Thoracic aorta (tissue), 2 donors: Measurements from ENCODE around the gene DNAJB1. TPM values are rescaled to one million over a fixed set of nuclear protein-coding genes. Genes with fewer than 3 reads are reported as not detected.
"Not testable (repeated sequence)": the region's sequence is repeated elsewhere in the genome, so short reads cannot be mapped to it uniquely, and the experiment has no call there.

Experiments
- ATAC-seq: fragments of 150-250 bp; one replicate; pipeline ENCODE4 v1.8.0; 2017; ENCODE audit warnings: low read depth; ENCODE audit not compliant: insufficient number of reproducible peaks, low FRiP score
- DNase-seq: peaks from one replicate; pipeline ENCODE4 v3.0.0-alpha.2; 2020; ENCODE audit warnings: low spot score
- H3K27ac ChIP-seq, 2 donors: fragments of 200-600 bp; sonication (generic); 1 replicate in 1 of 2; 2 replicates in 1 of 2; pipeline ENCODE4 v1.5.1; 2016; ENCODE audit warnings: mild to moderate bottlenecking in 2 of 2, moderate library complexity in 2 of 2
- H3K27me3 ChIP-seq: fragments of 200-600 bp; sonication (generic); replicated peaks from 2 replicates; pipeline ENCODE4 v1.6.0; 2016; ENCODE audit warnings: mild to moderate bottlenecking; ENCODE audit not compliant: insufficient read depth
- H3K36me3 ChIP-seq: fragments of 200-600 bp; sonication (generic); one replicate; pipeline ENCODE4 v1.5.1; 2016
- H3K4me1 ChIP-seq, 2 donors: fragments of 200-600 bp; sonication (generic); 1 replicate in 1 of 2; 2 replicates in 1 of 2; pipeline versions ENCODE4 v1.5.1 to v1.6.0; 2016; ENCODE audit warnings: low read depth in 2 of 2, mild to moderate bottlenecking in 1 of 2; ENCODE audit not compliant: control insufficient read depth in 1 of 2
- H3K4me3 ChIP-seq: fragments of 200-600 bp; sonication (generic); 2 replicates; pipeline ENCODE4 v1.5.1; 2016; ENCODE audit warnings: mild to moderate bottlenecking
- H3K9me3 ChIP-seq: fragments of 200-600 bp; sonication (generic); 2 replicates; pipeline ENCODE4 v1.5.1; 2016
- CTCF ChIP-seq: fragments of 200-600 bp; sonication (generic); IDR thresholded peaks from one replicate; pipeline ENCODE4 v1.5.1; 2019; ENCODE audit warnings: antibody characterized with exemption
- total RNA-seq, 2 donors: library from RNA; depleted of rRNA; stranded (reverse); fragments of >200 nt; gene quantifications; one replicate each; pipeline versions ENCODE4 v1.1.0 to v1.2.3, GENCODE V29; 2016

DNAJB1 gene
- total RNA-seq, 2 donors from 2014 or later, result 50.1 to 50.6 TPM

- H3K27me3 ChIP-seq, result no peaks in the 10 kb centered on the region
- H3K27ac ChIP-seq, result no peak overlapping the region
- no peaks in the 10 kb centered on the region for H3K4me1 ChIP-seq
- DNase-seq (no peak), ATAC-seq (no peak)
- no peak for TF ChIP-seq CTCF
- H3K36me3 ChIP-seq, result peaks cover 8% of the 10 kb centered on the region
- H3K4me3 ChIP-seq, result no peak overlapping the region
- H3K9me3 ChIP-seq, result no peaks in the 10 kb centered on the region
Measured at GRCh38 chr19:14550201-14550754, 32.1 kb upstream of the DNAJB1 start.

GRCh38 chr19:14545716-14546082 is 27.5 kb upstream of the DNAJB1 start:
- DNase-seq (no peak), ATAC-seq (no peak)
- Histone ChIP-seq H3K9me3 (no peaks in the 10 kb centered on the region), H3K4me3 (no peak overlapping the region), H3K36me3 (peaks cover 8% of the 10 kb centered on the region), H3K27me3 (no peaks in the 10 kb centered on the region), H3K27ac (no peak overlapping the region), H3K4me1 (no peaks in the 10 kb centered on the region)
- no peak for TF ChIP-seq CTCF

- no peak for TF ChIP-seq CTCF
- Histone ChIP-seq H3K27ac (no peak overlapping the region), H3K9me3 (no peaks in the 10 kb centered on the region), H3K36me3 (peaks cover 8% of the 10 kb centered on the region), H3K4me3 (no peak overlapping the region), H3K27me3 (no peaks in the 10 kb centered on the region), H3K4me1 (no peaks in the 10 kb centered on the region)
- DNase-seq (no peak), ATAC-seq (no peak)
Measured at GRCh38 chr19:14544977-14545715, 26.9 kb upstream of the DNAJB1 start.

GRCh38 chr19:14544047-14544446 is 25.9 kb upstream of the DNAJB1 start:
- Histone ChIP-seq H3K4me3 (no peak overlapping the region), H3K27me3 (no peaks in the 10 kb centered on the region), H3K4me1 (no peaks in the 10 kb centered on the region), H3K9me3 (no peaks in the 10 kb centered on the region), H3K27ac (no peak overlapping the region), H3K36me3 (peaks cover 6% of the 10 kb centered on the region)
- DNase-seq (no peak), ATAC-seq (no peak)
- TF ChIP-seq CTCF, result no peak

GRCh38 chr19:14542711-14543328 is 24.6 kb upstream of the DNAJB1 start:
- Histone ChIP-seq H3K4me1 (no peaks in the 10 kb centered on the region), H3K36me3 (no peaks in the 10 kb centered on the region), H3K4me3 (no peak overlapping the region), H3K9me3 (no peaks in the 10 kb centered on the region), H3K27me3 (no peaks in the 10 kb centered on the region), H3K27ac (no peak overlapping the region)
- no peak for TF ChIP-seq CTCF
- no peak for ATAC-seq
- DNase-seq, result no peak

GRCh38 chr19:14541979-14542378 is 23.8 kb upstream of the DNAJB1 start:
- not testable (repeated sequence) for H3K4me1 ChIP-seq, DNase-seq, H3K9me3 ChIP-seq, H3K27ac ChIP-seq, H3K36me3 ChIP-seq, H3K27me3 ChIP-seq, ATAC-seq, H3K4me3 ChIP-seq
